ENCODE results near the gene AEBP2.
"Not testable (repeated sequence)": the region's sequence is repeated elsewhere in the genome, so short reads cannot be mapped to it uniquely, and the experiment has no call there.

DNA sequence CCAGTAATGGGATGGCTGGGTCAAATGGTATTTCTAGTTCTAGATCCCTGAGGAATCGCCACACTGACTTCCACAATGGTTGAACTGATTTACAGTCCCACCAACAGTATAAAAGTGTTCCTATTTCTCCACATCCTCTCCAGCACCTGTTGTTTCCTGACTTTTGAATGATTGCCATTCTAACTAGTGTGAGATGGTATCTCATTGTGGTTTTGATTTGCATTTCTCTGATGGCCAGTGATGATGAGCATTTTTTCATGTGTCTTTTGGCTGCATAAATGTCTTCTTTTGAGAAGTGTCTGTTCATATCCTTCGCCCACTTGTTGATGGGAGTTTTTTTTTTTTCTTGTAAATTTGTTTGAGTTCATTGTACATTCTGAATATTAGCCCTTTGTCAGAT lies 9.8 kb upstream of the AEBP2 start:
- not testable (repeated sequence) for TF ChIP-seq EZH2phosphoT487 (IDR thresholded peaks at IDR 0.05; ENCODE audit: low read depth); CTCF (IDR thresholded peaks at IDR 0.05; ENCODE audit: low read depth, low read length)

Data from OCI-LY3 (cell line).